HL-60/S4 treated with retinoic acid at 250 ng/mL for 4 days and 3 days (cell line): Measurements from ENCODE around the gene PCSK5.

Experiments
- in situ Hi-C: fragments of 300-500 bp; cut with MboI; formaldehyde crosslinking; loops from 2 replicates; pipeline ENCODE4 v1.7.0; 2022; ENCODE audit warnings: low sequenced_read_pairs

PCSK5 gene

GRCh38 chr9:76115396-76115795, 224.9 kb downstream of the PCSK5 start:
- in situ Hi-C loops = no loop called here

DNA sequence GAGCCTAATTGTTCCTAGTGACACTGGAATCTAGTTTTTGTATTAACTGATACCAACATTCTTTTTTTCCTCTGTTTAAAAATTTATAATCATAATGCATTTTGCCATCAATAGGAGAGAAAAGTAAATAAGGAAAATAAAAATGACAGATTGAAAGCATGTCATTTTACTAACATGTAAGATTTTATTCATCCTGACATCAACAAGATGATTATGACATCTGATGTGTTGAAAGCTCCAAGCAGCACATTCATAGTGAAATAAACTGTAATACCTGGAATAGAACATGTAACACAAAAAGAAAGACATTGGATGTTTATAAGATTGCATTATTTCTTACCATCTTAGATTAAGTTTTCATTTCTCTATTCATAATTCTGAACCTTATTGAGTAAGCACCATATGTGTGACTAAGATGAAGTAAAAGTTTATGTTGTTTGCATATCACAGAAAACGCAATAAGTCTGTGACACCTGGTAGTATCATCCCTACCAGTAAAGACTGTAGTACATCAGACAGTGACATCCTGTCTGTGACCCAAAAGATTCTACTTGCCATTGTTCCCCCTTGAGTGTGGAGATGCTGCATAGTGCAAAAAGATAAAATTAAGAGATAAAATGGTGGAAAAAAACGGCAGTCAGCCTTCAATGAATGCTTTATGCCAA, 225.6 kb downstream of the PCSK5 start:
- in situ Hi-C loops = no loop called here

DNA sequence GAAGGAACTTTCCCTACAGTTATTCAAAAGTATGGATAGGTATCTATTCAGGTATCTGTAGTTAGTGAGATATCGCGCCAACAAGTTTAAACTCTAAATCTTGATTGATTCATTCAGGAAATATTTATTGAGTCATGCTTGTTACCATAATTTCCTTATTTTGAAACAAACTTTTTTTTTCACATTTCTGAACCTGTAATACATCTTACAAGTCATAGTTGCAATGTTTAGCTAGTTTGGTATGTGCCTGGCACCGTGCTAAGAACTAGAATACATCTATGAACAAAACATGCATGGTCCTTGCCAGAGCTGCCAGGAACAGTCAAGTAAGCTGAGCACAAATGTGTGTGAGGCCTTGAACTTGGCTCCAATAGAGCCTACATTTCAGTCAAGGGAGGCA, 226.4 kb downstream of the PCSK5 start:
- in situ Hi-C loops = no loop called here

DNA sequence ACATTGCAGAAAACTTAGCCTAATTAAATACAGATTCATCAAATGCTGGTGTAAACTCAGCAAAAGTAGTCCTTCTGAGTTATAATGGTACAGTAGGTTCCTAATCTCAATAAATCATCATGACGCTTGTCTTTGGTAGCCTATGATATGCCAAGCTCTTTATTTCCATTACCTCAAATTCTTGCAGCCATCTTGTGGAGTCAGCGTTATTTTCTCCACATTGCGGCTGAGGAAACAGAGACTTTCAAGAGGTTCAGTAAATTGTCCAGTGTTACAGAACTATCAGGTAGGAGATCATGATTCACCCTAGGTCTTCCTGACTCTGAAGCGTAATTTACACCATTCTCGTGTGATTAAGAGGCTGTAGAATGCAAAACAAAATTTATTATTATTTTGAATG, 237.2 kb downstream of the PCSK5 start:
- in situ Hi-C loops = no loop called here

GRCh38 chr9:76135902-76136301, 245.4 kb downstream of the PCSK5 start:
- in situ Hi-C loops = no loop called here

- in situ Hi-C loops = no loop called here
Observed at GRCh38 chr9:76136986-76137385, 246.5 kb downstream of the PCSK5 start.

DNA sequence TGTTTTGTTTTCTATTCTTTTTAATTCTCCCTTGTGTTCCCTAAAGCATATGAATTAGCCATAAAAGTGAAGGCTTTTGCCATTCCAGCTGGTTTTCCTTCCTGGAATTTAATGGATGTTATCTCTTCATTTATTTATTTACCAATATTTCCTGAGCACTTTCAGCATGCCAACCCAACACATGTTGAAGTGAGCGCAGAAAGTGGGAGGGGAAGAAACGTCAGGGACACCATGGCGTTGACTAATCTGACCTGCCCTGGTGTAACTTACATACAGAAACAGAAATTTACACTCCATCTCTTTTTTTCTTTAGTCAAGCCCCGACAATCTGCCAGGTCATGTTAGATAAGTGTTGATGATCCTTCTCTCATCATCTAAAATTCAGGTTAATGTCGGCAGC, 247.5 kb downstream of the PCSK5 start:
- in situ Hi-C loops = no loop called here

- in situ Hi-C loops = no loop called here
Observed at GRCh38 chr9:76138360-76138759, 247.9 kb downstream of the PCSK5 start.

DNA sequence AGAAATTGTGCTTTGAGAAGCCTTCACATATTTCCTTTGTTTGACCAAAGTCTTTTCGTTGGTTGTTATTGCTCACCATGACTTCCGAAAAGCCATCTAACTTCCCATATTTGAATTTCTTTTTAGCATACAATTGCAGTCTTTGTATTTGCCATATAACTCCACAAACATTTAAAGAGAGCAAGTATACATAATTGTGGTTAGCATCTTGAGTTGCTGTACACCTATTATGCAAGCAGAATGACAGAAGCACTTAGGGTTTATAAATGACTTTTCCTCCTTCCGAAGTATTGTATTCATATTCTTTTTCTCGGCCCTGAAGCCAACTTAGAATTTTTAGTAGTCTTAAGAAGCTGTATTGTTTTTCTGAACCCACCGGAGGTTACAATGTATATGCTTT, 253.4 kb downstream of the PCSK5 start:
- in situ Hi-C loops = no loop called here

- in situ Hi-C loops = no loop called here
Observed at GRCh38 chr9:76150013-76150412, 259.5 kb downstream of the PCSK5 start.

DNA sequence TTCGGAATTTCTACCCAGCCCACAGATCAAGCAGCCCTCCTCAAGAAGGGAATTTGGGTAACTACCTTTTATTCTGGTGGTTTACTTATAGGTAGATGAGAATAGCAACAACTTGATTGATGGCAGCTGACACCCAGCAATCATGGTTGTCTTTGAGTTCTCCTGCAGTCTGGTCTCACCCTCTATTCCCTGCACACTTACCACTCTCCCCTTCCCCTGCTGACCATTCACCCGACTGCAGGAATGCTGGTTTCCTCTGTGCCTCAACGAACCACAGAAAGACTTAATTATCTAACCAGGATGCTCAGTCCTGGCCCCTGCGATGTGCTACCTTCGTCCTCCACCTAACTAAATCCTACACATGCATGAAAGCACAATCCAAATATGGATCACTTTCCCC, 260.8 kb downstream of the PCSK5 start:
- in situ Hi-C loops = no loop called here

DNA sequence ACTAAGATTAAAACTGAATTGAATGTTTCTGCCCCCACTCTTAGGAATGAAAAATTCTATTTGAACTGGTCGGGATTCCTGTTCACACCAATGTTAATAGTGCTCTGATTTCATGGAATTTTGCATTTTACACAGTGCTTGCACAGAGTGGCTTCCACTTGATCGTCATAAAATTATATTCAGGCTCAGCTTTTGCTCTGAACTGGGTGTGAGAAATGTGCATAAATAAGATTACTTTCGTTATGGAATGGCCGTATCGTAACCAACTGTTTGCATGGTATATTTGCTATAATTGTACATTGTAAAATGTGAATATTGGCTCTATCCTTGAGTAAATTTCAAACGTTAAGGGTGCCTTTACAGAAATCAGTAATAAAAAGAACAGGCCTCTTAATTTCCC, 262.9 kb downstream of the PCSK5 start:
- in situ Hi-C loops = no loop called here

GRCh38 chr9:76153902-76154629, 263.6 kb downstream of the PCSK5 start:
- in situ Hi-C loops = no loop called here

DNA sequence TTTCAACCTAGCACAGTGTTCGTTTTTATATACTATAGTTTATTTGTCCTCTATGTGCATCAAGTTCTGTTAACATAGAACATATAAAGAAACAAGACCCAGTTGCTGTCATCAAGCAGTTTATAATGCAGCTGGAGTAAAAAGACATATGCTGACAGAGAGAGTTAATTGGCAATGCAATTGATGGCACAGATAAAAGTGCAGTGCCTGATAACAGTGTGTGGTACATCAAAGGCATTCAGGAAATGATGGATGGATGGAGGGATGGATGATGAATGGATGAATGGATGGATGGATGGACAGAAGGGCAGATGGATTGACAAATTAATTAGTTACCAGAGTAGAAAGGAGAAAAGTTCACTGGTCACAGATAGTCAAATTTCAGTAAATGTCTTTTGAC, 264.9 kb downstream of the PCSK5 start:
- in situ Hi-C loops = no loop called here

- in situ Hi-C loops = no loop called here
Observed at GRCh38 chr9:76158713-76159112, 268.2 kb downstream of the PCSK5 start.

DNA sequence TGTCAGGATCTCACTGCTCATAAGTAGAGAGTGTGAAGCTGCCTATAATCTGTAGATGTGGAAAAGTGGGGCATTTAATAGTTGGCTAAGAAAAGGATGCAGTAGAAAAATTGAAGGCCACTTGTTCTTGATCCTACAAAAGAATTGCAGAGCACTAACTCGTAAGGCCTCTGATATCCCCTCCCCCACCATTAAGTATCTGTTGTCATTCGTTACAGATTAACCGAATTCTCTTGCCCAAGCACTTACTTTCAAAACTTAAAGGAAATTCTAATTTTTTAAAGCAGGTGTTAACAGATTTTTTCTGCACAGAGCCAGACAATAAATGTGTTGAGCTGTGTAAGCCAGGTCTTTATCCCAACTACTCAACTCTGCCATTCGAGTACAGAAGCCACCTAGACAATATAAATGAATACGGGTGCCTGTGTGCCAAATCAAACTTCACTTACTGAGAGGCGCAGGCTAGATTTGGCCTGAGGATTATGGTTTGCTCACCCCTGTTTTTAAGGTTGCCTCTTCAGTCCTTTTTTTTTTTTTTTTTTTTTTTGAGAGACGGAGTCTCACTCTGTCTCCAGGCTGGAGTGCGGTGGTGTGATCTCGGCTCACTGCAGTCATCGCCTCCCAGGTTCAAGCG, 268.9 kb downstream of the PCSK5 start:
- in situ Hi-C loops = no loop called here

DNA sequence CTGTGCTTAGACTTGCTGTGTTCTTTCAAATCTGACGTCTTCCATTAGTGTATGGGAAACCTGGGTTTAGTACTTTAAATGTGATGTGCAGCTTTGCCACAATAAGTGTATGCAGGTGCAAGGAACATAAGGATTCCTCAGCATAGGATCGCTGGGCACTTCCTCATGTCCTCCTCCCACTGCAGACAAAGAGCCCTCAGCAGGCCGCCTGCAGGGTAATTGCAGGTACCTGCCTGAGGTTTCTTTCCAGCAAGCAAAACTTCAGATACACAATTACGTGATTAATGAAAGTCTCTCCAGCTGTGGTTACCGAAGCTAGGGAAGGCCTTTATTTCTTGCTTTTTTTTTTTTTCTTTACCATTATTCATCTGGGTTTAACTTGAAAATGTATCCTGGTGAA, 270.6 kb downstream of the PCSK5 start:
- in situ Hi-C loops = no loop called here

DNA sequence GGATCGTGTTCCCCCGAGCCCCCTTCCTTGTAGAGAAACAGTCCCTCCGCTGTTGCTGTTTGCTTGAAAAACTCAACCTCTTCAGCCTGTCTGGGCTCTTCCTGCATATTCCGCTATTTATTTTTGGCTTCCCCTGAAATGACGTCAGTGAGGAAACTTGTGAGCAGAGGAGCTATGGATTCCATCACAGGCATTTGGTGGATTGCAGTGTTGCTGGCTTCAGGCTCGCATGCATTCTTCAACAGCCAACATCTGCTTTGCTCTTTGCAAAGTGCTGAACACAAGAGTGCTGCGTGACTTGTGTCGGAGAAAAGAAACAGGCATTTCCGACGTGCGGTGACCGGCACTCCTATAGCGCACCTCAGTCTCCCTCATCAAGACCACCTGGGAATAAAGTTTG, 271.1 kb downstream of the PCSK5 start:
- in situ Hi-C loops = no loop called here

DNA sequence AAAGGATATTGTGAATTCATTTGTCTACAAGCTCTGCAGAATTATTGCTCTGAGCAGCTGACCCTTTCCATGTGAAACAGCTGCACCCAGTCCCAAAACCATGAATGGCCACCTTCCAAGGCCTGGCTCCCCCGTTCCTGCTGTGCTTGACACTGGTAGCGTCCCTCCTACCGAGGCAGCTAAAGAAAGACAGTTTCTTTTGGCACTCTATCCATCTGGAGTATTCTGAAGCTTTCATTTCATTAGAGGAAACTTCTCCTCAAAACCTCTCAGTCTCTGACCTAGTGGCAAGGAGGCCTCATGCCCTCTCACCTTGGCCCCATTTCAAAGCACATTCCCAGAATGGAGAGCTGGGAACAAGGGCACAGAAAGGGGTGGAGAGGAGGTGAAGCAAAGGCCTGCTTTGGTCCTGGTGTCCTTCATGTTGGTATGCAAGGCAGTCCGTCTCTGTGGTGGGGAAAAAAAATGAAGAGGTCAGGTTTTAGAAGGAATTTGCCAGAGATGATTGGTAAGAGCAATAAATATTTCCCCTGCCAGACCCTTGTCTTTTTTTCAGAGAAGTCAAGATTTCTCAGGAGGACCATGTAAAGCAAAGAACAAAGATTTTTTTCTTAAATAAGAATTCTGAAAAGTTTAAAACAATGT, 271.7 kb downstream of the PCSK5 start:
- in situ Hi-C loops = no loop called here

- in situ Hi-C loops = no loop called here
Observed at GRCh38 chr9:76162751-76163500, 272.5 kb downstream of the PCSK5 start.

- in situ Hi-C loops = no loop called here
Observed at GRCh38 chr9:76166526-76166925, 276.1 kb downstream of the PCSK5 start.
